HCT116 (cell line): ENCODE results near the gene CXXC5. TPM values are rescaled to one million over a fixed set of nuclear protein-coding genes. Genes with fewer than 3 reads are reported as not detected.

Source experiments
- ATAC-seq: fragments of 200-7000 bp; cut with Tn5 transposase; 2 replicates; pipeline ENCODE4 v1.9.1; 2020; ENCODE audit warnings: mild to moderate bottlenecking, moderate library complexity
- BruUV-seq: library from RNA; stranded (reverse); fragments of 400-500 nt; replicated peaks from 2 replicates; lab custom pipeline; 2021; lab: Mats Ljungman, UMichigan
- CTCF ChIA-PET: fragments of 300-600 bp; sonication (Branson Sonifier 250); formaldehyde crosslinking; loops from one replicate; lab custom pipeline; 2021; ENCODE audit warnings: antibody characterized with exemption; lab: Charles Lee
- POLR2A ChIA-PET: fragments of 300-600, 350-600 bp; sonication (Branson Sonifier 250); formaldehyde crosslinking; loops from one replicate; lab custom pipeline; 2021; ENCODE audit warnings: antibody characterized with exemption; lab: Charles Lee
- RAD21 ChIA-PET, 2 experiments: fragments of 300-600 bp; sonication (Branson Sonifier 250); formaldehyde crosslinking; loops; one replicate each; lab custom pipeline; 2023; ENCODE audit warnings: low total read pairs in 2 of 2; ENCODE audit not compliant: uncharacterized antibody in 2 of 2, unreplicated experiment in 2 of 2, low non-redundant PET in 1 of 2; lab: Charles Lee
- DNase-seq: peaks from one replicate; pipeline ENCODE4 v3.0.0-alpha.2; 2010; ENCODE audit warnings: low read depth, low spot score
- H2AFZ ChIP-seq: fragments of 200-600 bp; shearing (Covaris generic), sonication (generic); 2 replicates; pipeline ENCODE4 v1.6.1; 2017; ENCODE audit warnings: low read depth, mixed run types, mixed read lengths, antibody characterized with exemption, low read length; ENCODE audit not compliant: poor library complexity, severe bottlenecking
- H3K27ac ChIP-seq: 2 replicates; pipeline ENCODE4 v1.5.1; 2012; ENCODE audit warnings: low read depth, low read length
- H3K27me3 ChIP-seq: fragments of 200-600 bp; sonication (generic); 2 replicates; pipeline ENCODE4 v1.6.1; 2016; ENCODE audit warnings: mixed run types, low read length, mixed read lengths; ENCODE audit not compliant: insufficient read depth
- H3K36me3 ChIP-seq, 2 experiments: fragments of 200-500 bp in 1 of 2; fragments of 200-600 bp in 1 of 2; sonication (Bioruptor generic) in 1 of 2; sonication (generic) in 1 of 2; 2 replicates each; pipeline versions ENCODE4 v1.5.1 to v1.6.1; 2014 to 2016; ENCODE audit warnings: low read length in 2 of 2, inconsistent platforms in 1 of 2, mixed read lengths in 1 of 2, mixed run types in 1 of 2; ENCODE audit not compliant: insufficient read depth in 2 of 2, control insufficient read depth in 1 of 2
- H3K4me1 ChIP-seq, 2 experiments: fragments of 200-600 bp in 1 of 2; sonication (generic) in 1 of 2; 2 replicates each; pipeline versions ENCODE4 v1.5.1 to v1.6.1; 2012 to 2017; ENCODE audit warnings: low read length in 2 of 2, inconsistent platforms in 1 of 2, mild to moderate bottlenecking in 1 of 2, mixed read lengths in 1 of 2, mixed run types in 1 of 2, moderate library complexity in 1 of 2; ENCODE audit not compliant: insufficient read depth in 2 of 2, control insufficient read depth in 1 of 2
- H3K4me2 ChIP-seq: fragments of 200-600 bp; sonication (generic); 2 replicates; pipeline ENCODE4 v1.6.1; 2017; ENCODE audit warnings: mixed run types, low read length, mixed read lengths
- H3K4me3 ChIP-seq, 2 experiments: fragments of 200-600 bp in 1 of 2; sonication (generic) in 1 of 2; replicated peaks in 1 of 2; 2 replicates each; pipeline ENCODE4 v1.5.1; 2011 to 2016; ENCODE audit warnings: low read length in 2 of 2, control low read depth in 1 of 2, low read depth in 1 of 2, mild to moderate bottlenecking in 1 of 2, mixed read lengths in 1 of 2, mixed run types in 1 of 2
- H3K79me2 ChIP-seq: fragments of 200-600 bp; sonication (generic); 2 replicates; pipeline ENCODE4 v1.6.1; 2017; ENCODE audit warnings: mild to moderate bottlenecking, mixed run types, low read length, moderate library complexity, mixed read lengths; ENCODE audit not compliant: insufficient read depth
- H3K9ac ChIP-seq: fragments of 200-600 bp; sonication (generic); 2 replicates; pipeline ENCODE4 v1.6.1; 2016; ENCODE audit warnings: low read length, mixed read lengths
- H3K9me2 ChIP-seq: fragments of 200-600 bp; sonication (generic), shearing (Covaris generic); 2 replicates; pipeline ENCODE4 v1.6.1; 2017; ENCODE audit warnings: mixed run types, mild to moderate bottlenecking, moderate library complexity; ENCODE audit not compliant: insufficient read depth
- H3K9me3 ChIP-seq, 2 experiments: fragments of 200-500 bp in 1 of 2; fragments of 200-600 bp in 1 of 2; sonication (Bioruptor generic) in 1 of 2; sonication (generic) in 1 of 2; 2 replicates each; pipeline ENCODE4 v1.6.1; 2014 to 2017; ENCODE audit warnings: low read length in 2 of 2, mixed read lengths in 2 of 2, inconsistent platforms in 1 of 2, low read depth in 1 of 2, mild to moderate bottlenecking in 1 of 2, mixed run types in 1 of 2, moderate library complexity in 1 of 2; ENCODE audit not compliant: control insufficient read depth in 1 of 2, insufficient read depth in 1 of 2
- H4K20me1 ChIP-seq: fragments of 200-600 bp; sonication (generic), shearing (Covaris generic); 2 replicates; pipeline ENCODE4 v1.6.1; 2017; ENCODE audit warnings: mixed run types, mild to moderate bottlenecking, moderate library complexity; ENCODE audit not compliant: insufficient read depth
- CTCF ChIP-seq, 3 experiments: fragments of 200-600 bp in 1 of 3; sonication (generic) in 1 of 3; IDR thresholded peaks in 2 of 3; conservative IDR thresholded peaks in 1 of 3; 2 replicates each; pipeline ENCODE4 v1.5.1; 2012 to 2017; ENCODE audit warnings: low read depth in 2 of 3, low read length in 2 of 3, antibody characterized with exemption in 1 of 3, borderline replicate concordance in 1 of 3, control low read depth in 1 of 3, mild to moderate bottlenecking in 1 of 3, mixed read lengths in 1 of 3, mixed run types in 1 of 3, moderate library complexity in 1 of 3; ENCODE audit not compliant: insufficient read depth in 1 of 3
- EGR1 ChIP-seq: IDR thresholded peaks from 2 replicates; pipeline ENCODE4 v1.6.1; 2012; ENCODE audit warnings: low read depth
- FOSL1 ChIP-seq: IDR thresholded peaks from 2 replicates; pipeline ENCODE4 v1.6.1; 2012; ENCODE audit warnings: low read depth
- SIN3A ChIP-seq: IDR thresholded peaks from 2 replicates; pipeline ENCODE4 v1.6.1; 2012; ENCODE audit warnings: low read depth
- SP1 ChIP-seq: IDR thresholded peaks from 2 replicates; pipeline ENCODE4 v1.6.1; 2012; ENCODE audit warnings: low read depth
- TCF7L2 ChIP-seq: IDR thresholded peaks from 2 replicates; pipeline ENCODE4 v1.7.0; 2011; ENCODE audit warnings: borderline replicate concordance, inconsistent platforms; ENCODE audit not compliant: insufficient read depth, insufficient read length; ENCODE audit errors: extremely low read depth
- intact Hi-C: fragments of 100-400 bp; cut with micrococcal nuclease; formaldehyde crosslinking; loops from 2 replicates; pipeline ENCODE4 v1.10.0; 2022
- total RNA-seq: library from RNA; stranded (reverse); gene quantifications from one replicate; pipeline ENCODE4 v1.2.1, GENCODE V29; 2021; ENCODE audit not compliant: unreplicated experiment

The CXXC5 gene
- total RNA-seq, 1 experiment from 2014 or later, result 43.1 TPM

GRCh38 chr5:139688088-139688702 lies 40.0 kb downstream of the CXXC5 start:
- no peak overlapping the region for H3K4me3 ChIP-seq
- no peak overlapping the region for H3K9ac ChIP-seq
- ChIA-PET CTCF (interaction anchor here (2.4 to 5.7 kb wide), 2 partner anchors 40 to 54 kb away, joined by 9 to 81 read pairs; partner anchors contain the start of gene CXXC5), RAD21 (interaction anchor here in 1 of 2 experiments (1.3 kb wide), 1 partner anchor 40 kb away, joined by 5 read pairs; the partner anchor contains the start of gene CXXC5), POLR2A (no interaction called here)
- no peak overlapping the region for H3K27ac ChIP-seq
- no peaks in the 10 kb centered on the region for H3K79me2 ChIP-seq
- no peaks in the 10 kb centered on the region for H3K27me3 ChIP-seq
- H4K20me1 ChIP-seq, result no peaks in the 10 kb centered on the region
- intact Hi-C loops, result no loop called here
- no peaks in the 10 kb centered on the region for H3K9me3 ChIP-seq
- no peak for TF ChIP-seq CTCF (IDR thresholded peaks at IDR 0.05 in 2 of 3, conservative IDR thresholded peaks at IDR 0.05 in 1 of 3; ENCODE audit: borderline replicate concordance in 1 of 3, insufficient read depth in 1 of 3, low read depth in 2 of 3, low read length in 2 of 3)
- no peak for TF ChIP-seq TCF7L2
- TF ChIP-seq EGR1, result no peak
- TF ChIP-seq SP1, result no peak
- TF ChIP-seq SIN3A, result no peak
- TF ChIP-seq FOSL1, result no peak
- H3K36me3 ChIP-seq, result no peaks in the 10 kb centered on the region; a peak in 1 of 4 replicates
- H2AFZ ChIP-seq, result no peak overlapping the region
- ATAC-seq (no peak), DNase-seq (no peak)
- no TSS peak for BruUV-seq
- H3K4me2 ChIP-seq, result no peak overlapping the region
- H3K9me2 ChIP-seq, result no peaks in the 10 kb centered on the region
- H3K4me1 ChIP-seq, result peaks cover 19 to 34% of the 10 kb centered on the region in 2 experiments
